HG02852 (cell line): Measurements from ENCODE around the gene SERPINA6.
"Not testable (repeated sequence)": the region's sequence is repeated elsewhere in the genome, so short reads cannot be mapped to it uniquely, and the experiment has no call there.

ENCODE experiments used
- ATAC-seq: cut with Tn5 transposase; IDR thresholded peaks from one replicate; pipeline ENCODE4 v1.9.1; 2021; ENCODE audit warnings: mild to moderate bottlenecking, moderate library complexity; ENCODE audit not compliant: unreplicated experiment

SERPINA6 gene

GRCh38 chr14:94328196-94328595, 5.1 kb upstream of the SERPINA6 start:
- ATAC-seq: no peak

GRCh38 chr14:94321421-94322271, 1.5 kb downstream of the SERPINA6 start:
- ATAC-seq: no peak

GRCh38 chr14:94320243-94320642, 2.9 kb downstream of the SERPINA6 start:
- no peak for ATAC-seq

- no peak for ATAC-seq
These were observed 5.9 kb downstream of the SERPINA6 start for GRCh38 chr14:94317259-94317658.

- no peak for ATAC-seq
These were observed 6.4 kb downstream of the SERPINA6 start for GRCh38 chr14:94316692-94317091.

GRCh38 chr14:94314890-94315289, 8.2 kb downstream of the SERPINA6 start:
- ATAC-seq: no peak

- ATAC-seq: no peak
These were observed 9.0 kb downstream of the SERPINA6 start for GRCh38 chr14:94313991-94314655.

GRCh38 chr14:94312481-94313246, 10.5 kb downstream of the SERPINA6 start:
- ATAC-seq: no peak

- no peak for ATAC-seq
These were observed 12.9 kb downstream of the SERPINA6 start for GRCh38 chr14:94310248-94310647.

- ATAC-seq: no peak
These were observed 13.4 kb downstream of the SERPINA6 start for GRCh38 chr14:94309721-94310120.

- ATAC-seq: no peak
These were observed 15.6 kb downstream of the SERPINA6 start for GRCh38 chr14:94307410-94307992.

- no peak for ATAC-seq
These were observed 16.8 kb downstream of the SERPINA6 start for GRCh38 chr14:94306047-94306978.

GRCh38 chr14:94305620-94306019, 17.5 kb downstream of the SERPINA6 start:
- no peak for ATAC-seq

GRCh38 chr14:94304243-94304642, 18.9 kb downstream of the SERPINA6 start:
- no peak for ATAC-seq

- ATAC-seq: no peak
These were observed 20.0 kb downstream of the SERPINA6 start for GRCh38 chr14:94303111-94303510.

- no peak for ATAC-seq
These were observed 25.0 kb downstream of the SERPINA6 start for GRCh38 chr14:94298130-94298529.

- not testable (repeated sequence) for ATAC-seq
These were observed 27.0 kb downstream of the SERPINA6 start for GRCh38 chr14:94296181-94296545.

GRCh38 chr14:94295360-94296180, 27.6 kb downstream of the SERPINA6 start:
- ATAC-seq: no peak

GRCh38 chr14:94293578-94293924, 29.6 kb downstream of the SERPINA6 start:
- ATAC-seq: no peak
